Skin of body (tissue), 2 donors: Measurements from ENCODE around the gene FAM9C. TPM values are rescaled to one million over a fixed set of nuclear protein-coding genes. Genes with fewer than 3 reads are reported as not detected.
"Not testable (repeated sequence)": the region's sequence is repeated elsewhere in the genome, so short reads cannot be mapped to it uniquely, and the experiment has no call there.

Experiments
- DNase-seq: peaks from one replicate; lab custom pipeline; 2025; lab: John Stamatoyannopoulos, UW
- total RNA-seq: library from RNA; depleted of rRNA; stranded (reverse); fragments of >200 nt; gene quantifications from one replicate; pipeline ENCODE4 v1.2.3, GENCODE V29; 2014

Gene FAM9C
- total RNA-seq, 1 donor from 2014 or later, result not detected

GRCh38 chrX:13076176-13076961, 31.9 kb upstream of the FAM9C start:
- no peak for DNase-seq

GRCh38 chrX:13074297-13075262, 30.2 kb upstream of the FAM9C start:
- no peak for DNase-seq

DNA sequence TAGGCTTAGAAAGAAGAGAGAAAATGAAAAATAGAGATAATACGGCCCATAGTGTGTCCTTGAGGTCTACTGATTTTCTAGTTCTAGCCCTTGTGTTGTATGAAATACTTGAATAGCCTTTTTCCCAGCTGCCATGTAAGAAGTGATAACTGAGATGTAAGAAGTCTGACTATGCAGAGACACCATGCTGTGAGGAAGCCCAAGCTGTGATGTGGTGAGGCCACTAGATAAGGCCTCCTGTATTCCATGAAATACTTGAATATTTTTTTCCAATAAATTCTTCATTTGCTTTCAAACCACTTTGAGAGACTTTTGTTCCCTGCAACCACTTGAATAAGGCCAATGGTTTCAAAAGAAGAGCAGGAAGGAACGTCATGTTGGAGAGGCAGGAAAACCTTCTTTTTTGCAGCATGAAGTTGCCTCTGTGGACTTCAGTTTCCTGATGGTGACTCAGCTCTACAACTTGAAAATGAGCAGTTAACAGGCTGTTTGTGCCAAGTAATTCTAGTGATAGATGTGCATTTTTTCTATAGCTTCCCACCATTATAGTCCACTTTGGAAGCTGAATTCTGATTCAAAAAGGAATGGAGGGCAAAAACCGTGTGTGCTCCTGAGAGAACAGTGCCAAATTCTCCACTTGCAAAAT, 25.5 kb upstream of the FAM9C start:
- DNase-seq, result no peak

DNA sequence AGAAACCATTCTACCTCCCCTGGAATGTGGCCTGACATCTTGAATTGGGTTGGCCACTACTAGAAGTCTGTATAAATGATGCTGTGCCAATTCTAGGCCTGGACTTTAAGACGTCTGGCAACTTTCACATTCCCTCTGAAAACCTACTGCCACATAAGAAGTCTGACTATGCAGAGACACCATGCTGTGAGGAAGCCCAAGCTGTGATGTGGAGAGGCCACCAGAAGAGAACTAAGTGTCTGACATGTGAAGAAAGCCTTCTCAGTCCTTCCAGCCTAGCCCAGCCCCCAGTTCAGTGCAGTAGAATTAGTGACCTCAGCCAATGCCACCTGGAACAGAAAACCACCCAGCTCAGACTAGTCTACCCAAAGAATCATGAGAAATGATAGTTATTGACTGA, 24.2 kb upstream of the FAM9C start:
- no peak for DNase-seq

GRCh38 chrX:13067773-13068172, 23.4 kb upstream of the FAM9C start:
- peak; percentile 56 for DNase-seq

GRCh38 chrX:13066391-13066790, 22.0 kb upstream of the FAM9C start:
- no peak for DNase-seq

DNA sequence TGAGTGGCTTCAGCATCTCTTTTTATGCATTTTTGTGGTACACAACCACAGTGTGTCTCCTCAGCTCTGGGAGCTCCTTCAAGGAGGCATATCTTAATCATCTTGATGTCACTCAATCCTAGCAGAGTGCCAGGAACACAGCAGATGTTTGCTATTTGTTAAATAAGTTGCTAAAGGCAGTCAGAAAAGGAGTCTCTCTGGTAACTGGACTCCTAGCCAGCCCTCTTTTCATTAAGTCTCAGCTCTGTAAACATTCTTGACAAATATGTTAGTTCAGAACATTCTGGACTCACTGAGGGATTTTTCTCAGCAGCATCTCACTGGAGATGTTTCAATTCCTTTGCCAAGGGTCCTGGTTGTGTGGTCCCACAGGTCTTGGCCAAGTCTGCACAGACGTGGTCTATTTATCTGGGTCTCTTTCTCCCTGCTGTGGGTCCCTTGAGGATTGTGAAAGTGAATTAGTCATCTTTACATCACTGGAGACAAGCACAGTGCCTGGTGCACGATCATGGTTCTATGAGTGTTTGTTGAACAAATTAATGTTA, 20.3 kb upstream of the FAM9C start:
- peak; percentile 30 for DNase-seq

- not testable (repeated sequence) for DNase-seq
Measured at GRCh38 chrX:13063124-13063523, 18.7 kb upstream of the FAM9C start.

- DNase-seq, result not testable (repeated sequence)
Measured at GRCh38 chrX:13062331-13062730, 17.9 kb upstream of the FAM9C start.

GRCh38 chrX:13061215-13061708, 16.8 kb upstream of the FAM9C start:
- not testable (repeated sequence) for DNase-seq

DNA sequence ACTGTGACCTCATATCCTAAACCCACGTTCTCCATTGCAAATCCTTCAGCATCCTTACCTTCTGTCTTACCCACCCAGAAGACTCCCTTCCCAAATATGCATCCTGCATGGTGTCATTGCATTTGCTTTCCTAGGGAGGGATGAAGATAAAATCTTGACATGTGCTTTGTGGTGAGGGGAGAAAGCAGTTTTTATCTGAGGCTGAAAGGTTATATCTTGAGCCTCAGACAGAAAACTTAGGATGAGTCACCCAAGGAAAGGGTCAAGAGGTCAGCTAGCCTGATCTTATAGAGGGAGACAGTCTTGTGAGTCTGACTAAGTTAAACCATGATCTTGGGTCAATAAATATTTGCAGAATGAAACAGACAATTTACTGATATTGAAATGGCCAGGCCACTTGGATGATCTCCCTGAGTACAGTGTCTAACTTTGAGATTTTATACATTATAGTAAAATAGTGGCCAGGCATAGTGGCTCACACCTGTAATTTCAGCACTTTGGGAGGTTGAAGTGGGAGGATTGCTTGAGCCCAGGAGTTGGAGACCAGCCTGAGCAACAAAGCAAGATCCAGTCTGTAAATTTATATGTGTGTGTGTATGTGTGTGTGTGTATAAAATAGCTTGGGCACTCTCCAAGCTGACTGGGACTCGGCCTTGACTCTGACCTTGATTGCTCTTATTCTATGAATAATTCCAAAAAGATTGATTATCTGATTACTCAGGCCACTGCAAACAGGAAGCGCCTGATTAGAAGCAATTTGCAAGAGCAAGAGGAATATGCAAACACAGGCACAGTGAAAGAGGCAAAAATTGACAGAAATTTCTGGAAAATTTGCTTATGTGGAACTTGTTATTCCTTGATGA, 15.4 kb upstream of the FAM9C start:
- DNase-seq, result no peak

GRCh38 chrX:13055486-13055885, 11.1 kb upstream of the FAM9C start:
- DNase-seq, result no peak

DNA sequence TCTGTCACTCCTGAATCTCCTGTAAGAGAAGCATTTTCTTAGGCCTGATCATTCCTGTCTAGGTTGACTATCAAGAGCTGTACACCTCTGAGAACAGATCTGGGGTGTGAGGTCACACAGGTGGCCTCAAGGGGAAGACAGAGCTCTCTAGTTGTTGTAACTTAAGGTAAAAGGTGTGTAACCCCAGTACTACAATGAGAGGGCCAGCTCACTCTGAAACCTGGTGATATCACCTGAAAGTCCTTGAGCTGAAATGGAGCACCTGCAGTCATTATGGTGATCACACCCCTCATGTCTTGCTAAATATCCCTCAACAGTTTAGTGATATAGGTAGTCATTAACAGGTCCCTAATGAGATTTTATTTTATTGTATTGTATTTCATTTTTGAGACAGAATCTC, 8.8 kb upstream of the FAM9C start:
- DNase-seq, result no peak

- DNase-seq, result no peak
Measured at GRCh38 chrX:13051529-13052172, 7.2 kb upstream of the FAM9C start.

GRCh38 chrX:13051167-13051528, 6.7 kb upstream of the FAM9C start:
- no peak for DNase-seq

DNA sequence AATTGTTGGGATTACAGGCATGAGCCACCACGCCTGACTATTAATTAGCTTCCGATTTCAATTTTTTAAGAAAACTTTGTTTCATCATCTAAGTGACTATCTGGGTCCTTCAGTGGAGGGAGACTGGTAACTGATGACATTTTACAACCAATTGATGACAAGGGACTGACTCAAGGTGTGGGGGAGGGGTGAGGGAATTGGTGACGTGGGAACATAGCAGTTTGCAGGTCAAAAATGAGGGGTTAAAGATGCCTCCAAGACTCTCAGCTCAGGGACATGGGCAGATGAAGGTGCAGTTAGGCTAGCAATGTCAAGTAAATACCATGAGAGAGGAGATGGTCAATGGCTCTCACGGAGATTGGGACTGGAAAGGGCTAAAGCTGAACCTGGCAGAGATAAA, 5.7 kb upstream of the FAM9C start:
- no peak for DNase-seq

DNA sequence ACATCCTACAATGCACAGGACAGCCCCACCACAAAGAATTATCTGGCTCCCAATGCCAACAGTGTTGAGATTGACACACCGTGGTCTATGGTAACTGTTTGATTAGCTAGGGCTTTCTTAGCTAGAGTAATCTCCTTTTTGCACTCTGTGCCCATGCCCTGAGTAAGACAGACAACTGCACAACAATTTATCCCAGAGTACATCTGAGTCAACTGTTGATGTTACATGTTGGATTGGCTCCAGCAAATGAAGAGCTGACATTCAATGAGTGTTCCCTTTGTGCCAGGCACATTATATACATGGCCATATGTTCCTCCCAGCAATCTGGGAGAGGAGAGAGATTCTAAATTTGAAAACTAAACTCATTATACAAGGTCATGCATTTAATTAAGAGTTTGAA, 3.9 kb upstream of the FAM9C start:
- no peak for DNase-seq

GRCh38 chrX:13047759-13048158, 3.3 kb upstream of the FAM9C start:
- DNase-seq, result no peak

DNA sequence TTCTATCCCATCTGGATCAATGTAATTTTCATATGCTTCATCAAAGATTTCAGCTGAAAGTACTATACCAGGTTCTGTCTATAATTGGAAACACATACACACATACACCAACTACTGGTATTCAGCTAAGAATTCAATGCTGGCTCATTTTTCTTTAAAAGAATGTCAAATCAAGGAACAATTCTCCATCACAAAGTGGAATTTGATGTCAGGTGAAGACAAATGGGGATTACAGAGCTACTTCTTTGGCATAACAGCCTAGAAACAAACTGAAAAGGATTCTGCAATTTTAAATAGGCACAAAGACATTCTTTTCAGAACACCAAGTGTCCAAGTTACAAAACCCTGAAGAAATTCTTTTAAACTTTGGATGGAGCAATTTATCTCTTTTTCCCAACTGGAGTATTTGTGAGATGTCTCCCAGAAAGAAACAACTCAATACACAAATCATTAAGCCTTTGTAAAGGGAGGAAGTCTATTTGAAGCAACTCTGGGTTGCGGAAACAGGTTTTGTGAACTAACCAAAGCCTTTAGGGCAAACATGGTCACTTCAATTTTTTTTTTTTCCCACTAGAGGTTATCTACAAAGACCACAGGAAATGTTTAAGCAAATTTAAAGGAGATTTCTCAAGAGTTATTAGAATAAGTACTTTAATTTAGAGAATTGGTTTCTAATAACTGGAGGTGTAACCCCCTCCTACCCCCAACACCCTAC, 1.9 kb upstream of the FAM9C start:
- no peak for DNase-seq
